HepG2 (cell line): ENCODE data around the gene SIRT7.

ENCODE experiments used
- ARID2 ChIP-seq: sonication (generic); formaldehyde crosslinking; IDR thresholded peaks from 2 replicates; pipeline ENCODE4 v1.8.1; 2022; ENCODE audit warnings: mild to moderate bottlenecking, missing genetic modification reagents, borderline replicate concordance
- ELK4 ChIP-seq: sonication (generic); formaldehyde crosslinking; IDR thresholded peaks from 2 replicates; pipeline ENCODE4 v1.9.0; 2021; ENCODE audit warnings: missing genetic modification reagents, borderline replicate concordance
- HIC2 ChIP-seq: sonication (generic); formaldehyde crosslinking; IDR thresholded peaks from 2 replicates; pipeline ENCODE4 v1.9.0; 2022; ENCODE audit warnings: low read depth, missing genetic modification reagents
- HOXA3 ChIP-seq: sonication (generic); formaldehyde crosslinking; IDR thresholded peaks from 2 replicates; pipeline ENCODE4 v1.5.0; 2020; ENCODE audit warnings: missing genetic modification reagents
- JUN ChIP-seq: sonication (generic); formaldehyde crosslinking; IDR thresholded peaks from 2 replicates; pipeline ENCODE4 v1.4.0; 2020; ENCODE audit warnings: mild to moderate bottlenecking, missing genetic modification reagents
- LCORL ChIP-seq, 2 experiments: fragments of 450-650 bp in 1 of 2; sonication (generic) in 1 of 2; formaldehyde crosslinking in 1 of 2; IDR thresholded peaks; 2 replicates each; pipeline versions ENCODE4 v1.5.0 to v1.6.1; 2017 to 2020; ENCODE audit warnings: antibody characterized with exemption in 1 of 2, missing genetic modification reagents in 1 of 2
- MXD1 ChIP-seq: sonication (generic); formaldehyde crosslinking; IDR thresholded peaks from 2 replicates; pipeline ENCODE4 v1.4.0; 2020; ENCODE audit warnings: mild to moderate bottlenecking, missing genetic modification reagents
- MYC ChIP-seq: sonication (generic); formaldehyde crosslinking; IDR thresholded peaks from 2 replicates; pipeline ENCODE4 v1.9.0; 2021; ENCODE audit warnings: missing genetic modification reagents, borderline replicate concordance
- POLR2A ChIP-seq, 2 experiments: IDR thresholded peaks; 2 replicates each; pipeline ENCODE4 v1.6.1; 2011; ENCODE audit warnings: low read depth in 2 of 2, low read length in 2 of 2, mild to moderate bottlenecking in 1 of 2, moderate library complexity in 1 of 2; ENCODE audit not compliant: insufficient read depth in 1 of 2
- SNAI1 ChIP-seq: sonication (generic); formaldehyde crosslinking; IDR thresholded peaks from 2 replicates; pipeline ENCODE4 v1.5.0; 2020; ENCODE audit warnings: mild to moderate bottlenecking, missing genetic modification reagents, borderline replicate concordance
- ZNF101 ChIP-seq: sonication (generic); formaldehyde crosslinking; IDR thresholded peaks from 2 replicates; pipeline ENCODE4 v1.4.0; 2020; ENCODE audit warnings: mild to moderate bottlenecking, low read depth, missing genetic modification reagents, borderline replicate concordance

- no peak for TF ChIP-seq HIC2 (CRISPR knock-in tag)
- TF ChIP-seq ZNF101 (CRISPR knock-in tag): no peak
- no peak for TF ChIP-seq HOXA3 (CRISPR knock-in tag)
- TF ChIP-seq MXD1: no peak
- no peak for TF ChIP-seq POLR2A (IDR thresholded peaks at IDR 0.05; ENCODE audit: insufficient read depth in 1 of 2, low read depth in 2 of 2, low read length in 2 of 2)
- TF ChIP-seq LCORL (IDR thresholded peaks at IDR 0.05): no peak
- TF ChIP-seq LCORL (CRISPR knock-in tag; IDR thresholded peaks at IDR 0.05): no peak
- TF ChIP-seq SNAI1 (CRISPR knock-in tag): no peak
- TF ChIP-seq MYC: no peak
- TF ChIP-seq ARID2 (CRISPR knock-in tag): no peak
- no peak for TF ChIP-seq ELK4
- no peak for TF ChIP-seq JUN
Measured at GRCh38 chr17:81942167-81942553, 24.2 kb upstream of the SIRT7 start.
